Sigmoid colon (tissue), 7 donors: ENCODE data around the gene GFOD2. TPM values are rescaled to one million over a fixed set of nuclear protein-coding genes. Genes with fewer than 3 reads are reported as not detected.
"Not testable (repeated sequence)": the region's sequence is repeated elsewhere in the genome, so short reads cannot be mapped to it uniquely, and the experiment has no call there.

ENCODE experiments used
- DNase-seq: peaks from one replicate; pipeline ENCODE4 v3.0.0-alpha.2; 2019
- H3K27ac ChIP-seq, 4 donors: fragments of 200-600 bp; sonication (generic); one replicate each; pipeline ENCODE4 v1.5.1; 2016 to 2019; ENCODE audit warnings: mild to moderate bottlenecking in 1 of 4
- H3K27me3 ChIP-seq, 3 donors: fragments of 200-600 bp; sonication (generic); one replicate each; pipeline ENCODE4 v1.5.1; 2019; ENCODE audit warnings: mild to moderate bottlenecking in 1 of 3
- H3K36me3 ChIP-seq, 4 donors: fragments of 200-600 bp; sonication (generic); one replicate each; pipeline ENCODE4 v1.5.1; 2016 to 2019
- H3K4me1 ChIP-seq, 4 donors: fragments of 200-600 bp; sonication (generic); one replicate each; pipeline ENCODE4 v1.5.1; 2017 to 2019
- H3K4me3 ChIP-seq, 4 donors: fragments of 200-600 bp; sonication (generic); one replicate each; pipeline ENCODE4 v1.5.1; 2017 to 2019; ENCODE audit warnings: mild to moderate bottlenecking in 2 of 4, moderate library complexity in 1 of 4
- H3K9me3 ChIP-seq, 4 donors: fragments of 200-600 bp in 3 of 4; sonication (generic) in 3 of 4; one replicate each; pipeline versions ENCODE4 v1.5.1 to v1.6.1; 2013 to 2019
- CTCF ChIP-seq, 4 experiments: fragments of 450-650 bp in 3 of 4; fragments of 200-600 bp in 1 of 4; IDR thresholded peaks; one replicate each; pipeline ENCODE4 v1.5.1; 2016 to 2019; ENCODE audit warnings: antibody characterized with exemption in 4 of 4, mild to moderate bottlenecking in 3 of 4, moderate library complexity in 2 of 4
- EP300 ChIP-seq, 4 donors: sonication (generic); formaldehyde crosslinking; IDR thresholded peaks; one replicate each; pipeline ENCODE4 v1.6.1; 2017; ENCODE audit warnings: antibody characterized with exemption in 4 of 4
- POLR2A ChIP-seq, 2 donors: fragments of 450-650 bp; IDR thresholded peaks; one replicate each; pipeline ENCODE4 v1.6.1; 2016; ENCODE audit warnings: antibody characterized with exemption in 2 of 2, mild to moderate bottlenecking in 2 of 2, moderate library complexity in 2 of 2
- POLR2AphosphoS5 ChIP-seq, 4 donors: sonication (generic); formaldehyde crosslinking; IDR thresholded peaks; one replicate each; pipeline ENCODE4 v1.6.1; 2017; ENCODE audit warnings: antibody characterized with exemption in 4 of 4
- WGBS, 2 donors: extraction: QIAGEN DNeasy Blood & Tissue Kit; methylation state at CpG; one replicate each; pipeline ENCODE4 v1.1.7; 2013; 5-methylcytosine and 5-hydroxymethylcytosine counted together
- intact Hi-C: fragments of 100-400 bp; cut with DNase I; formaldehyde crosslinking; loops from one replicate; pipeline ENCODE4 v1.15.1; 2023
- polyA plus RNA-seq, 3 donors: library from polyadenylated mRNA; stranded (reverse); fragments of 200-250 nt; gene quantifications; one replicate each; pipeline ENCODE4 v1.2.3, GENCODE V29; 2013
- total RNA-seq, 4 donors: library from RNA; depleted of rRNA; stranded (reverse); fragments of >200 nt; gene quantifications; one replicate each; pipeline ENCODE4 v1.1.0, GENCODE V29; 2016
- donor health status: healthy with polysubstance abuse.
- donor health status: Bipolar disorder and iron deficiency.
- donor health status: healthy.

GFOD2 gene
- total and polyA plus RNA-seq, 7 donors = 8.1 to 19.5 (median 13.8) TPM

DNA sequence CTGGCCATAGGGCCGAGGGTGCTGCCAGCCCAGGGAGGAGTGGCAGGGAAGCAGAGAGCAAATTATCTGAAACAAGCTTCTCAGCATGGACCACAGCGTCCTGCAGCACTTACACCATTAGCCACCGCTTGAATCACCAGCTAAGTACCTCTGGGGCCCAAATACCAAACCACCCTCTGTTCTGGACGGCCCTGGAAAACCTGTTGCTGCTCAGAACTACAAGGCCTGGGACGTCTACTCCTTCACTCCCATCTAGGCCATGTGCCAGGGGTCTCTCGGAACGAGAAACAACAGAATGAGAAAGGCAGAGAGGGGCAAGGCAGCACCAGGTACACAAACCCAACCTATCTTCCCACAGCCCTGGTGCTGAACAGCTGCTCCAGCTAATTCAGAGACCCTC lies 39.9 kb upstream of the GFOD2 start:
- 94 to 96% methylated on average over 7 of the region's 7 CpGs for WGBS, 2 donors
- H3K4me1 ChIP-seq = no peaks in the 10 kb centered on the region
- no peak for TF ChIP-seq POLR2A (IDR thresholded peaks at IDR 0.05)
- TF ChIP-seq EP300 (IDR thresholded peaks at IDR 0.05) = no peak
- TF ChIP-seq CTCF (IDR thresholded peaks at IDR 0.05) = no peak
- TF ChIP-seq POLR2AphosphoS5 (IDR thresholded peaks at IDR 0.05) = no peak
- H3K36me3 ChIP-seq = peaks cover 0 to 2% (median 0%) of the 10 kb centered on the region in 4 donors
- intact Hi-C loops = no loop called here
- H3K27me3 ChIP-seq = no peaks in the 10 kb centered on the region
- no peaks in the 10 kb centered on the region for H3K9me3 ChIP-seq
- H3K27ac ChIP-seq = no peak overlapping the region
- DNase-seq = no peak
- no peak overlapping the region for H3K4me3 ChIP-seq

DNA sequence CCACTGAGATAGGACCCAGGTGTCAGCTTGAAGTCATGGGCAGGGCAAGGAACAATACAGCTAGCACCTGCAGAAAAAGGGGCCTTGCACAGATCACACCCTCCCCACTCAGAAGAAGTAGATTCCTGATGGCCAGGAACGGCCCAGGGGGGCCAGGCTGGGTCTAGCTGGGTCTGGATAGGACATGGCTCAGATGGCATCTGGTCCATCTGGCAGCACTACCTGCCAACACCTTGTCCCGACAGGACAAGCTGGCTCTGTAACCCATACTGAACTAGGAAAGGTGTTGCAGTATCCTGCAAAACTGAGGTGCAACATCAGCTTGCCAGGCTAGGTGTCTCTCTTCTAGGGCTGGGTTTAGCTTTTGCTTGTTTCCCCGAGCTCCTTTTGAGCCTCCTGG lies 38.9 kb upstream of the GFOD2 start:
- Histone ChIP-seq H3K27me3 (no peaks in the 10 kb centered on the region), H3K4me1 (no peaks in the 10 kb centered on the region), H3K27ac (no peak overlapping the region), H3K9me3 (no peaks in the 10 kb centered on the region), H3K4me3 (no peak overlapping the region), H3K36me3 (peaks cover 0 to 6% (median 2%) of the 10 kb centered on the region in 4 donors)
- no peak for TF ChIP-seq POLR2A (IDR thresholded peaks at IDR 0.05)
- no peak for TF ChIP-seq POLR2AphosphoS5 (IDR thresholded peaks at IDR 0.05)
- no peak for TF ChIP-seq CTCF (IDR thresholded peaks at IDR 0.05)
- TF ChIP-seq EP300 (IDR thresholded peaks at IDR 0.05) = no peak
- DNase-seq = no peak
- WGBS, 2 donors = 93 to 94% methylated on average over 3 of the region's 3 CpGs
- intact Hi-C loops = no loop called here

GRCh38 chr16:67752641-67753040 lies 33.5 kb upstream of the GFOD2 start:
- H3K9me3 ChIP-seq = no peaks in the 10 kb centered on the region
- intact Hi-C loops = no loop called here
- TF ChIP-seq POLR2AphosphoS5 (IDR thresholded peaks at IDR 0.05) (no peak), POLR2A (IDR thresholded peaks at IDR 0.05) (no peak), EP300 (IDR thresholded peaks at IDR 0.05) (no peak), CTCF (IDR thresholded peaks at IDR 0.05) (no peak)
- no peak for DNase-seq
- peaks cover 0 to 6% (median 2%) of the 10 kb centered on the region in 4 donors for H3K36me3 ChIP-seq
- H3K4me1 ChIP-seq = no peaks in the 10 kb centered on the region
- no peak overlapping the region for H3K4me3 ChIP-seq
- H3K27me3 ChIP-seq = no peaks in the 10 kb centered on the region
- 89 to 93% methylated on average over 2 of the region's 2 CpGs for WGBS, 2 donors
- H3K27ac ChIP-seq = no peak overlapping the region

- H3K27ac ChIP-seq, H3K27me3 ChIP-seq, H3K4me3 ChIP-seq, DNase-seq, H3K36me3 ChIP-seq, H3K4me1 ChIP-seq, intact Hi-C loops, H3K9me3 ChIP-seq: not testable (repeated sequence)
- 98 to 99% methylated on average over 3 of the region's 3 CpGs for WGBS, 2 donors
These were observed 32.2 kb upstream of the GFOD2 start for GRCh38 chr16:67751331-67751730.

DNA sequence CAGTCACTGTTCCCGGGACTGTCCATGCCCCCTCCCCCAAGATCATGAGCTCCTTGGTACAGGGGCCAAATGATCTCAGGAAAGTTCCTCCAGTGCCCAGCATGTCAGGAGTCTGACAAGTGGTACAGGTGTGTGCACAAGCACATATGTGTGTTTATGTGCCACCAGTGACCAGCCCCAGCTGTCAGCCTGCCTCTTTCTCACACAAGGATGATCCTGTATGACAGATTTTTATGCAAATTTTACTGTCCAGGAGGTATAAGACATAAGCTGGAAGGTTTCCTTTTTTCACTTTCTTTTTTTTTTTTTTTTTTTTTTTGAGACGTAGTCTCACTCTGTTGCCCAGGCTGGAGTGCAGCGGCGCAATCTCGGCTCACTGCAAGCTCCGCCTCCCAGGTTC lies 31.4 kb upstream of the GFOD2 start:
- H3K9me3 ChIP-seq = no peaks in the 10 kb centered on the region
- peaks cover 0 to 6% (median 2%) of the 10 kb centered on the region in 4 donors for H3K36me3 ChIP-seq
- H3K4me3 ChIP-seq = no peak overlapping the region
- intact Hi-C loops = no loop called here
- TF ChIP-seq EP300 (IDR thresholded peaks at IDR 0.05) = no peak
- no peak for TF ChIP-seq POLR2A (IDR thresholded peaks at IDR 0.05)
- TF ChIP-seq POLR2AphosphoS5 (IDR thresholded peaks at IDR 0.05) = no peak
- no peak for TF ChIP-seq CTCF (IDR thresholded peaks at IDR 0.05)
- no peaks in the 10 kb centered on the region for H3K4me1 ChIP-seq
- H3K27ac ChIP-seq = no peak overlapping the region
- no peaks in the 10 kb centered on the region for H3K27me3 ChIP-seq
- DNase-seq = no peak
- 91 to 94% methylated on average over 6 of the region's 6 CpGs for WGBS, 2 donors
